Right lobe of liver (tissue), 4 donors: ENCODE measurements around the gene PDE4A.

ENCODE experiments used
- CTCF ChIP-seq, 4 donors: fragments of 200-600 bp in 3 of 4; fragments of 450-650 bp in 1 of 4; IDR thresholded peaks; one replicate each; pipeline versions ENCODE4 v1.5.1 to v1.8.0; 2016 to 2022; ENCODE audit warnings: antibody characterized with exemption in 4 of 4, mild to moderate bottlenecking in 2 of 4
- POLR2A ChIP-seq: fragments of 450-650 bp; IDR thresholded peaks from one replicate; pipeline ENCODE4 v1.6.1; 2017; ENCODE audit warnings: antibody characterized with exemption, mild to moderate bottlenecking
- donor health status: DM: no; HTN: no; CAD: no.
- donor health status: DM: no; HTN: no; CAD: no.
- donor health status: DM: no; HTN: yes; CAD: no.

GRCh38 chr19:10421240-10422045 is 1.1 kb downstream of the PDE4A start:
- no peak for TF ChIP-seq CTCF (IDR thresholded peaks at IDR 0.05)
- no peak for TF ChIP-seq POLR2A
